Endothelial cell of umbilical vein (primary cell): ENCODE results near the gene XXYLT1. TPM values are rescaled to one million over a fixed set of nuclear protein-coding genes. Genes with fewer than 3 reads are reported as not detected.

ENCODE experiments used
- BruUV-seq: library from RNA; stranded (reverse); fragments of 400-500 nt; replicated peaks from 2 replicates; lab custom pipeline; 2021; lab: Mats Ljungman, UMichigan
- CTCF ChIA-PET: fragments of 300-600, 350-600 bp; sonication (Branson Sonifier 250); formaldehyde crosslinking; loops from one replicate; lab custom pipeline; 2021; ENCODE audit warnings: antibody characterized with exemption, inconsistent platforms; lab: Charles Lee
- POLR2A ChIA-PET: fragments of 300-600, 350-600 bp; sonication (Branson Sonifier 250); formaldehyde crosslinking; loops from one replicate; lab custom pipeline; 2021; ENCODE audit warnings: antibody characterized with exemption, inconsistent platforms; lab: Charles Lee
- DNase-seq: peaks from one replicate; pipeline ENCODE4 v3.0.0-alpha.2; 2011; ENCODE audit warnings: low read depth, low spot score
- FAIRE-seq: peaks from 2 replicates; lab custom pipeline; 2011; peaks lifted over from hg19 to GRCh38; lab: Jason Lieb, UNC
- H2AFZ ChIP-seq: 2 replicates; pipeline ENCODE4 v1.6.0; 2012; ENCODE audit warnings: low read depth, low read length, control low read depth, inconsistent platforms
- H3K27ac ChIP-seq: 2 replicates; pipeline ENCODE4 v1.5.1; 2011; ENCODE audit warnings: low read depth, mild to moderate bottlenecking, control low read depth, low read length, moderate library complexity; ENCODE audit not compliant: insufficient read depth
- H3K27me3 ChIP-seq, 2 experiments: 2 replicates each; pipeline versions ENCODE4 v1.6.0 to v1.6.1; 2011; ENCODE audit warnings: low read length in 2 of 2, mixed read lengths in 1 of 2; ENCODE audit not compliant: control insufficient read depth in 2 of 2, insufficient read depth in 2 of 2
- H3K36me3 ChIP-seq, 2 experiments: 2 replicates in 1 of 2; 3 replicates in 1 of 2; pipeline ENCODE4 v1.5.1; 2011; ENCODE audit warnings: low read length in 2 of 2, mild to moderate bottlenecking in 1 of 2, moderate library complexity in 1 of 2; ENCODE audit not compliant: control insufficient read depth in 2 of 2, insufficient read depth in 2 of 2; ENCODE audit errors: extremely low read depth in 1 of 2
- H3K4me1 ChIP-seq: 3 replicates; pipeline ENCODE4 v1.5.1; 2011; ENCODE audit warnings: mild to moderate bottlenecking, low read length; ENCODE audit not compliant: control insufficient read depth, insufficient read depth; ENCODE audit errors: extremely low read depth
- H3K4me2 ChIP-seq: 2 replicates; pipeline ENCODE4 v1.6.1; 2011; ENCODE audit warnings: low read length, control low read depth, mixed read lengths; ENCODE audit not compliant: insufficient read depth
- H3K4me3 ChIP-seq, 3 experiments: fragments of 200-600 bp in 1 of 3; sonication (generic), shearing (Covaris generic) in 1 of 3; replicated peaks in 1 of 3; 2 replicates each; pipeline ENCODE4 v1.5.1; 2011 to 2016; ENCODE audit warnings: control low read depth in 3 of 3, low read length in 3 of 3, mild to moderate bottlenecking in 2 of 3, inconsistent platforms in 1 of 3, low read depth in 1 of 3, moderate library complexity in 1 of 3; ENCODE audit not compliant: insufficient read depth in 1 of 3
- H3K79me2 ChIP-seq: 2 replicates; pipeline ENCODE4 v1.6.0; 2012; ENCODE audit warnings: low read length, inconsistent platforms; ENCODE audit not compliant: control insufficient read depth, insufficient read depth
- H3K9ac ChIP-seq: replicated peaks from 2 replicates; pipeline ENCODE3; 2011; ENCODE audit warnings: low read length, control low read depth; ENCODE audit not compliant: insufficient read depth; ENCODE audit errors: extremely low read depth
- H3K9me1 ChIP-seq: replicated peaks from 3 replicates; pipeline ENCODE4 v1.6.0; 2011; ENCODE audit warnings: mild to moderate bottlenecking, low read length; ENCODE audit not compliant: control insufficient read depth, insufficient read depth; ENCODE audit errors: extremely low read depth
- H3K9me3 ChIP-seq: replicated peaks from 2 replicates; pipeline ENCODE4 v1.5.1; 2012; ENCODE audit warnings: low read length, inconsistent platforms; ENCODE audit not compliant: control insufficient read depth, insufficient read depth
- H4K20me1 ChIP-seq: replicated peaks from 2 replicates; pipeline ENCODE3; 2011; ENCODE audit warnings: mild to moderate bottlenecking, low read length; ENCODE audit not compliant: control insufficient read depth, insufficient read depth; ENCODE audit errors: extremely low read depth
- EZH2 ChIP-seq: IDR thresholded peaks from 2 replicates; pipeline ENCODE4 v1.6.1; 2012; ENCODE audit warnings: borderline replicate concordance, low read depth, mild to moderate bottlenecking, moderate library complexity, low read length, inconsistent platforms; ENCODE audit not compliant: severe bottlenecking
- FOS ChIP-seq: IDR thresholded peaks from 2 replicates; pipeline ENCODE4 v1.6.1; 2011; ENCODE audit warnings: mild to moderate bottlenecking, low read length, moderate library complexity, borderline replicate concordance; ENCODE audit not compliant: insufficient read depth
- GATA2 ChIP-seq: IDR thresholded peaks from 2 replicates; pipeline ENCODE4 v1.7.0; 2011; ENCODE audit warnings: low read depth, mild to moderate bottlenecking, moderate library complexity, mixed read lengths, low read length; ENCODE audit not compliant: insufficient read length, insufficient read depth
- JUN ChIP-seq: IDR thresholded peaks from 2 replicates; pipeline ENCODE4 v1.6.1; 2011; ENCODE audit warnings: borderline replicate concordance, low read depth; ENCODE audit not compliant: insufficient read length, insufficient read depth
- MYC ChIP-seq: IDR thresholded peaks from one replicate; pipeline ENCODE4 v1.6.1; 2011; ENCODE audit warnings: mild to moderate bottlenecking, low read depth, low read length
- POLR2A ChIP-seq: IDR thresholded peaks from 2 replicates; pipeline ENCODE4 v1.6.1; 2012; ENCODE audit warnings: low read depth, mild to moderate bottlenecking, control low read depth, low read length
- POLR2AphosphoS5 ChIP-seq: IDR thresholded peaks from 2 replicates; pipeline ENCODE4 v1.6.1; 2012; ENCODE audit warnings: low read depth, mild to moderate bottlenecking, control low read depth, low read length, moderate library complexity; ENCODE audit not compliant: insufficient read depth
- dilution Hi-C: fragments of 300-500 bp; cut with MboI; formaldehyde crosslinking; loops from one replicate; pipeline ENCODE4 v1.15.0; 2019; ENCODE audit warnings: low sequenced_read_pairs; ENCODE audit not compliant: extremely low pct_ligation_motif_present
- intact Hi-C: fragments of 100-400 bp; cut with micrococcal nuclease; formaldehyde crosslinking; loops from one replicate; pipeline ENCODE4 v1.10.0; 2022
- polyA plus RNA-seq, 4 experiments: library from polyadenylated mRNA; depleted of rRNA in 3 of 4; stranded (reverse) in 3 of 4; unstranded in 1 of 4; fragments of >200 nt; gene quantifications; 2 replicates each; pipeline versions ENCODE4 v1.2.1 to v1.2.3, GENCODE V29; 2011 to 2012; ENCODE audit warnings: missing spikeins in 1 of 4
- total RNA-seq: library from RNA; stranded (reverse); gene quantifications from 2 replicates; pipeline ENCODE4 v1.2.3, GENCODE V29; 2021
- TF ChIP-seq, protein P1 (sequence below): IDR thresholded peaks from 2 replicates; pipeline ENCODE4 v1.6.1; 2011; ENCODE audit not compliant: insufficient read depth, insufficient read length
- TF ChIP-seq, protein P2 (sequence below), 2 donors: IDR thresholded peaks; 1 replicate in 1 of 2; 2 replicates in 1 of 2; pipeline ENCODE4 v1.5.1; 2011; ENCODE audit warnings: low read length in 2 of 2, mild to moderate bottlenecking in 2 of 2, moderate library complexity in 2 of 2, control low read depth in 1 of 2, inconsistent platforms in 1 of 2, low read depth in 1 of 2; ENCODE audit not compliant: insufficient read depth in 1 of 2; ENCODE audit errors: extremely low read depth in 1 of 2

The XXYLT1 gene
- total and polyA plus RNA-seq, 2 donors (not counting 3 experiments of a cell fraction or from before 2014, with no cell fraction given): 54.4 to 78.1 TPM

DNA sequence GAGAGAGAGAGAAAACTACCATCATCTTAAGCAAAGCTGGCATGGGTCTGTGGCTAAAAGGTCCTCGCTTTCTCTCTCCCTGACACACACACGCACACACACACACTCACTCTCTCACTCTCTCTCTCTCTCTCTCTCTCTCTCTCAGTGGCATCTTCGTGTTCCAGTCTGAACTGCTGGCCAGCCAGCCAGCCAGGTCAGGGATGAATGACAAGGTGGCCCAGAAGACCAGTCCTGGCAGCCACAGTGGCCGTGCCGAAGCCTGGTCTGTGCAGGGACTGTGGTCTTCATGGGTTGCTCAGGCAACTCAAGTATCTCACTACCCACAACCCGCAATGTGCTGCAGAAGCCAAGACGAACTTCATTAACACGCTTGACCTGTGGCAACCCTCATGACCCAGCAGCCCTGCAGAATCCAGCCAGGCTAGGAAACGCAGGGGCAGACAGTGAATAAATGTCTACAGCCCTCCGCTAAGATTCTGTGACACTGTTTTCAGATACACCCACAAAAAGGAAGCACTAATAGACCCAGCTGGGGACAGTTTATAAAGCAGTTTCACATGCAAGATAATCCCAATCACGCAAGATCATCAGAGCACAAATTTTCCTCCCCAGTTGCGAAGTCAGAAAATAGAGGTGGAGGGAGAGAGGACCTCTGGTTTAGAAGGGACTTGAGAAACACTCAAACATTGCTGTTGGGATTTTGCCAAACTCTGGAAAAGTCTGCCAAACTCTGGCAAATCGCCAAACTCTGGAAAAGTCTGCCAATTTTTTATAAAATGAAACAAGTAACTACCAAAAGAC lies 66.4 kb downstream of the XXYLT1 start:
- peak overlapping the region; percentile 25 for H3K9ac ChIP-seq
- H3K36me3 ChIP-seq: no peaks in the 10 kb centered on the region
- CTCF ChIA-PET: interaction anchor here (1.3 to 1.9 kb wide), 2 partner anchors 9 to 22 kb away, joined by 5 to 7 read pairs; no protein-coding TSS in a partner anchor
- FAIRE-seq (no peak), DNase-seq (peak; percentile 90)
- no peaks in the 10 kb centered on the region for H3K9me1 ChIP-seq
- TF ChIP-seq, protein P1, sequence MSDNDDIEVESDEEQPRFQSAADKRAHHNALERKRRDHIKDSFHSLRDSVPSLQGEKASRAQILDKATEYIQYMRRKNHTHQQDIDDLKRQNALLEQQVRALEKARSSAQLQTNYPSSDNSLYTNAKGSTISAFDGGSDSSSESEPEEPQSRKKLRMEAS: no peak
- TF ChIP-seq POLR2AphosphoS5 (no peak), JUN (no peak), FOS (no peak), MYC (no peak), EZH2 (no peak), GATA2 (no peak), POLR2A (no peak)
- TF ChIP-seq, protein P2, sequence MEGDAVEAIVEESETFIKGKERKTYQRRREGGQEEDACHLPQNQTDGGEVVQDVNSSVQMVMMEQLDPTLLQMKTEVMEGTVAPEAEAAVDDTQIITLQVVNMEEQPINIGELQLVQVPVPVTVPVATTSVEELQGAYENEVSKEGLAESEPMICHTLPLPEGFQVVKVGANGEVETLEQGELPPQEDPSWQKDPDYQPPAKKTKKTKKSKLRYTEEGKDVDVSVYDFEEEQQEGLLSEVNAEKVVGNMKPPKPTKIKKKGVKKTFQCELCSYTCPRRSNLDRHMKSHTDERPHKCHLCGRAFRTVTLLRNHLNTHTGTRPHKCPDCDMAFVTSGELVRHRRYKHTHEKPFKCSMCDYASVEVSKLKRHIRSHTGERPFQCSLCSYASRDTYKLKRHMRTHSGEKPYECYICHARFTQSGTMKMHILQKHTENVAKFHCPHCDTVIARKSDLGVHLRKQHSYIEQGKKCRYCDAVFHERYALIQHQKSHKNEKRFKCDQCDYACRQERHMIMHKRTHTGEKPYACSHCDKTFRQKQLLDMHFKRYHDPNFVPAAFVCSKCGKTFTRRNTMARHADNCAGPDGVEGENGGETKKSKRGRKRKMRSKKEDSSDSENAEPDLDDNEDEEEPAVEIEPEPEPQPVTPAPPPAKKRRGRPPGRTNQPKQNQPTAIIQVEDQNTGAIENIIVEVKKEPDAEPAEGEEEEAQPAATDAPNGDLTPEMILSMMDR (IDR thresholded peaks at IDR 0.05; ENCODE audit: extremely low read depth in 1 of 2, insufficient read depth in 1 of 2, low read depth in 1 of 2, low read length in 2 of 2): no peak
- peak overlapping the region; percentile 70 for H3K4me2 ChIP-seq
- H3K79me2 ChIP-seq: peaks cover 19% of the 10 kb centered on the region
- peaks cover 26% of the 10 kb centered on the region for H3K4me1 ChIP-seq
- dilution Hi-C loops: no loop called here
- POLR2A ChIA-PET: interaction anchor here (0.6 to 1.3 kb wide), 4 partner anchors 9 to 519 kb away, joined by 3 to 4 read pairs (median 3); partner anchors contain the start of gene FAM43A
- BruUV-seq: no TSS peak
- H3K27me3 ChIP-seq: no peaks in the 10 kb centered on the region
- intact Hi-C loops: loop anchor here (1.0 to 2.0 kb wide), 3 partner anchors 18 to 42 kb away; no protein-coding TSS in a partner anchor
- H3K27ac ChIP-seq: peak overlapping the region; percentile 67
- no peaks in the 10 kb centered on the region for H3K9me3 ChIP-seq
- H2AFZ ChIP-seq: no peak overlapping the region
- H3K4me3 ChIP-seq: peak overlapping the region in 1 of 3 experiments; percentile 4
- no peaks in the 10 kb centered on the region for H4K20me1 ChIP-seq
